Measurements from ENCODE around the gene RUBCNL.

The RUBCNL gene

DNA sequence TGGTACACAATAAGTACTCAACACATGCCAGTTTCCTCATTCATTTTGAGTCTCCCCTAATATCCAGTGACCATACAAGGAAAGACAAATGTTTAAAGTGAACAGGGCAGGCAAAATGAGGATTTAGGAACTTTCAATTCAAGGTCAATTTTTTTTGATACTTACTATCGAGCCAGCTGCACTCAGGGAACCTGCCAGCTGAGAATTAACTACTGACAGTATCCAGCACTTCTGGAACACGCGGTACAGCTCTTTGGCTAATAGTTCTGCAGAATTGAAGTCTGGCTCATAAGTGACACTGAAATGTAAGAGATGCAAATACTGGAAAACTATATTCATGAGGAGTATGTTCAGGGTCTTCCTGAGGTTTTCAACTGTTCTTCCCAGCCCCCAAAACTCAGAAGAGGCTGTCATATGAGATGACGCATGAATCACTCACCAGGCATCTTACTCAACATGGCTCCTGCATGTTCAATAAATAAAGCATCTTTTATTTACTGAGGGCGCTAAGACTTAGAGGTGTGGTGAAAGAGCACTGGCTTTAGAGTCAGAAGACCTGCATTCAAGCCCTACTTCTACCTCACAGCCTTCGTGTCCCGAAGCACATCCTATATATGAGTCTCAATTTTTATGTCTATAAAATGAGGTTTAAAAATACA, 25.6 kb downstream of the RUBCNL start:
- ChIA-PET POLR2A (ENCODE audit: low non-redundant PET) (no interaction called here), CTCF (no interaction called here)
- DNase-seq (ENCODE audit: low spot score): no peak
- TF ChIP-seq, protein P1, sequence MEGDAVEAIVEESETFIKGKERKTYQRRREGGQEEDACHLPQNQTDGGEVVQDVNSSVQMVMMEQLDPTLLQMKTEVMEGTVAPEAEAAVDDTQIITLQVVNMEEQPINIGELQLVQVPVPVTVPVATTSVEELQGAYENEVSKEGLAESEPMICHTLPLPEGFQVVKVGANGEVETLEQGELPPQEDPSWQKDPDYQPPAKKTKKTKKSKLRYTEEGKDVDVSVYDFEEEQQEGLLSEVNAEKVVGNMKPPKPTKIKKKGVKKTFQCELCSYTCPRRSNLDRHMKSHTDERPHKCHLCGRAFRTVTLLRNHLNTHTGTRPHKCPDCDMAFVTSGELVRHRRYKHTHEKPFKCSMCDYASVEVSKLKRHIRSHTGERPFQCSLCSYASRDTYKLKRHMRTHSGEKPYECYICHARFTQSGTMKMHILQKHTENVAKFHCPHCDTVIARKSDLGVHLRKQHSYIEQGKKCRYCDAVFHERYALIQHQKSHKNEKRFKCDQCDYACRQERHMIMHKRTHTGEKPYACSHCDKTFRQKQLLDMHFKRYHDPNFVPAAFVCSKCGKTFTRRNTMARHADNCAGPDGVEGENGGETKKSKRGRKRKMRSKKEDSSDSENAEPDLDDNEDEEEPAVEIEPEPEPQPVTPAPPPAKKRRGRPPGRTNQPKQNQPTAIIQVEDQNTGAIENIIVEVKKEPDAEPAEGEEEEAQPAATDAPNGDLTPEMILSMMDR (conservative IDR thresholded peaks at IDR 0.05; ENCODE audit: low read depth): no peak
- no peak overlapping the region for H3K27ac ChIP-seq

DNA sequence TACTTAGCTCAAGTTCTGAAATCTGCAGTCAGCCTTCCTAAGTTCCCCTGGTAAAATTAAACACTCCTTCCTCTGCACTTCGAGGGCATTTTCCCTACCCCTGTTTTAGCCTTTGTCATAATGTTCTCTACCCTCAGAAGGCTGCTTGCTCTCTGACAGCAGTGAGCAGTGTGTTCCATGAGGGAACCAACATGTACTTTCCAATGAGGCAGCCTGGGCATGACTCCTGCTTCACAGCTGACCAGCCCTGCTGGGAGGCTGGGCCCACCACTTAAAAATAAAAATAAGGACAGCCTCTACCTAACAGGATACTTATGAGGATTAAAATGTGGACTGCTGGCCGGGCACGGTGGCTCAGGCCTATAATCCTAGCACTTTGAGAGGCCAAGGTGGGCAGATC, 26.4 kb downstream of the RUBCNL start:
- ChIA-PET POLR2A (ENCODE audit: low non-redundant PET) (no interaction called here), CTCF (no interaction called here)
- H3K27ac ChIP-seq: no peak overlapping the region
- no peak for DNase-seq (ENCODE audit: low spot score)
- TF ChIP-seq, protein P1 (conservative IDR thresholded peaks at IDR 0.05; ENCODE audit: low read depth): no peak

DNA sequence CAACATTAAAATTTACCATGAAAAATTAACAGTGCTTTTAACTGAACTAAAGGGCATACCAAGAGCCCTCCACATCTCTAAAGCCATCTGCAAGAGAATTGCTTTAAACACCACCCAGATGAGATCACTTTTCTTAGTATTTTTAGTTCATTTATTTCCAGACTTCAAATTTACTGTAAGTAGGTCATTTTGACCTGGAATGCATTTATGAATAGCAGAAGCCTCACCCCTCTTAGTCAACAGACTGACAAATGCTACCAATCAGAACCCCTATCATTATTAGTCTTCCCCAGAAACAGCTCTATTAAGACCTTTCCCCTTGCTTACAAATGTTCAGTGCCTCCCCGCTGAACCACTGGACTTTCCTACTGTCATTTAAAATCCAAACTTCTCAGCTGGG, 27.3 kb downstream of the RUBCNL start:
- DNase-seq (ENCODE audit: low spot score): peak; percentile 10
- CTCF ChIA-PET: no interaction called here
- TF ChIP-seq, protein P1 (conservative IDR thresholded peaks at IDR 0.05; ENCODE audit: low read depth): no peak
- H3K27ac ChIP-seq: no peak overlapping the region
- POLR2A ChIA-PET (ENCODE audit: low non-redundant PET): no interaction called here

DNA sequence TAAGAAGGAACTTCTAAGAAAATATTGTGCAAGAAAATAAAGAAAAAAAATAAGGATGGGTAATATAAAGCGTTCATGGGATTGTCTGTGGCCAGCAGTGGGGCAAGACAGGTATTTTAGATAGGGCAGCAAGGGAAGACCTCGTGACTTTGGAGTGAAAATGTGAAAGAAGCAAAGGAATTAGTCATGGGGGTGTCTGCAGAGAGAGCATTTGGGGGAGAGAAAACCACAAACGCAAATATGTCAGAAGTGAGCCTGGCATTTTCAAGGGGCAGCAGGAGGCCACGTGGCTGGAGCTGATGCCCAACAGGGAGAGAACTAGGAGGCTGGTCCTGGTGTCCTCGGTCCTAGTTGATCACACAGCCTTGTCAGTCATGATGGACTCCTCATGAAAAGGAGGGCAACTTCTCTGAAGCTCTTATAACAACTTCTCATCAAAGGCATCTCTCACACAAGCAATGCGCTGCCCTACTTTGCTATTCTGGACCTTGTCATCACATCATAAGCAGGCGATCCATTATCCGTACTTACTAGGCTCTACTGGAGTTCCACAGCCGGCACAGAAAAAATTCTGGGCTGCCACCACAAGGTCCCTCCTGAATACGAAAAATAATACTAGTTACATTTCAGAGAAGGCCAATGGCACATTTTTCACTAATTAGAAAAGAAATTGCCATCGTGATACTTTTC, 31.0 kb downstream of the RUBCNL start:
- TF ChIP-seq, protein P1 (conservative IDR thresholded peaks at IDR 0.05; ENCODE audit: low read depth): no peak
- DNase-seq (ENCODE audit: low spot score): no peak
- H3K27ac ChIP-seq: no peak overlapping the region
- ChIA-PET POLR2A (ENCODE audit: low non-redundant PET) (no interaction called here), CTCF (interaction anchor here (0.6 kb wide), 1 partner anchor 11 kb away, joined by 4 read pairs; no protein-coding TSS in a partner anchor)

DNA sequence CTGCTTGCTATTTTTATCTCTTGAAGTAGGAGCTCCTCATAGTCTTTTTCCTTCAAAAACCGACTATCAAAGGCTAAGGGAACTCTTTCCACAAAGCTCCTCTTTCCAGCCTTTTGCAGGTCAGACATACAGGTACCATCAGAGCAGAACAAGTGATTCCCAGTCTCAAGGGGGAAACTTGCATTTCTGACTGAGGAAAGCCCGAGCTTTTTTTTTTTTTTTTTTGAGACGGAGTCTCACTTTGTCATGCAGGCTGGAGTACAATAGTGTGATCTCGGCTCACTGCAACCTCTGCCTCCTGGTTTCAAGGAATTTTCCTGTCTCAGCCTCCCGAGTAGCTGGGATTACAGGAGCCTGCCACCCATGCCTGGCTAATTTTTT, 32.0 kb downstream of the RUBCNL start:
- H3K27ac ChIP-seq: no peak overlapping the region
- DNase-seq (ENCODE audit: low spot score): no peak
- ChIA-PET CTCF (interaction anchor here (0.7 kb wide), 1 partner anchor 87 kb away, joined by 3 read pairs; no protein-coding TSS in a partner anchor), POLR2A (ENCODE audit: low non-redundant PET) (no interaction called here)
- TF ChIP-seq, protein P1 (conservative IDR thresholded peaks at IDR 0.05; ENCODE audit: low read depth): no peak

DNA sequence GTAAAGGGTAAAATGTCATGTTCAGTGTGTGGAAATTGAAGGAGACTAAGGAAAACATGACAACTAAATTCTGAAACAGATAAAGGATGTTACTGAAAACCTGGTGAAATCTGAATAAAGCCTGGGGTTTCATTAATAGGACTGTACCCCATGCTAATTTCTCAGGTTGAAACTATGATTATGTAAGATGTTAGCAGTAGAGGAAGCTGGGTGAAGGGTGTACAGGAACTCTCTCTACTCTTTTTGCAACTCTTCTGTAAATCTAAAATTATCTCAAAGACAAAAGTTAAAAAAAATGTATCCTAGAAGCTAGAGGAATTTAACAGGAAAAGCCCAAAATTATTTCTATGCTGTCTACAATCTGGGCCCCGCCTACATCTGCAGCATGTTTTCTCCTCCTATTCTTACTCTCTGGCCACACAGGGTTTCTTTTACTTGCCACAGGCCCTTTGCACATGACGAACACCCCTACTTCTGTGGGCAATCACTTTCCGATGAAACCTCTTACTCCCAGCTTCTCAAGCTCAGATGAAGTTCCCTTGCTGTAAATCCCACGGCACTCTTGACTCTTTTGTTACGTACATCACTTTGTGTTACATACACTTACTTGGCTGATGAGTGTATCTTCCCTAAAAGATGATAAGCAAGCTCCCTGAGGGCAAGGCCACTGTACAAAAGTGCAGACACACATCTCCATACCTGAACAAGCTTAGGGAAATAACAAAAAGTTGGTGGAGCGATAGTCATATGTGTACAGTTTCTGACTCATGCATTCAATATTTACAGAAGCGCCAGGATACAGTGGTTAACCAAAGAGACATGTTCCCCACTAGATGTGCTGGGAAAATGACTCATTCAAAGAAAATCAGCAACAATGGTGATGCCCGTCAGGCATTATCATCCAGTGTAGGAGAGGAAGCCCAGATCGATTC, 32.6 kb downstream of the RUBCNL start:
- CTCF ChIA-PET: no interaction called here
- TF ChIP-seq, protein P1 (conservative IDR thresholded peaks at IDR 0.05; ENCODE audit: low read depth): no peak
- H3K27ac ChIP-seq: no peak overlapping the region
- POLR2A ChIA-PET (ENCODE audit: low non-redundant PET): no interaction called here
- DNase-seq (ENCODE audit: low spot score): peak; percentile 90
